NB4 (cell line): Measurements from ENCODE around the gene VAV2.

Experiments
- CTCF ChIP-seq: IDR thresholded peaks from one replicate; pipeline ENCODE4 v1.5.1; 2012; ENCODE audit warnings: low read depth, low read length
- MAX ChIP-seq: IDR thresholded peaks from 2 replicates; pipeline ENCODE4 v1.6.1; 2011; ENCODE audit warnings: low read depth, low read length
- POLR2A ChIP-seq: IDR thresholded peaks from 2 replicates; pipeline ENCODE4 v1.6.1; 2011; ENCODE audit warnings: mild to moderate bottlenecking; ENCODE audit not compliant: insufficient read length; ENCODE audit errors: extremely low read depth

- no peak for TF ChIP-seq CTCF
- TF ChIP-seq POLR2A = no peak
- no peak for TF ChIP-seq MAX
These were observed 33.0 kb downstream of the VAV2 start for GRCh38 chr9:133959171-133959570.
